Natural killer cell treated with Interleukin-12 subunit alpha and Interleukin-12 subunit beta and Interleukin-15 and Interleukin-18, amount 100 ng/mL, for 72 hours (primary cell): ENCODE results near the gene KCNK5. TPM values are rescaled to one million over a fixed set of nuclear protein-coding genes. Genes with fewer than 3 reads are reported as not detected.

Source experiments
- ATAC-seq, 2 donors: fragments of 150-1000 bp; cut with Tn5 transposase in 1 of 2; sonication (Bioruptor Pico), chemical (Tn5 transposase) in 1 of 2; 2 replicates each; pipeline ENCODE4 v1.10.0; 2021
- DNase-seq: peaks from one replicate; pipeline ENCODE4 v3.0.0; 2022; ENCODE audit warnings: low spot score
- H3K27ac Mint-ChIP-seq, 2 donors: 1 replicate in 1 of 2; 2 replicates in 1 of 2; pipeline ENCODE4 v1.8.0; 2022; ENCODE audit warnings: mixed read lengths in 2 of 2, mild to moderate bottlenecking in 1 of 2, moderate library complexity in 1 of 2
- H3K27me3 Mint-ChIP-seq, 2 donors: 1 replicate in 1 of 2; 2 replicates in 1 of 2; pipeline ENCODE4 v1.8.0; 2022; ENCODE audit warnings: mixed read lengths in 2 of 2
- H3K36me3 Mint-ChIP-seq: one replicate; pipeline ENCODE4 v1.8.0; 2022; ENCODE audit warnings: mixed read lengths
- H3K4me1 Mint-ChIP-seq, 2 donors: 1 replicate in 1 of 2; 2 replicates in 1 of 2; pipeline ENCODE4 v1.8.0; 2022; ENCODE audit warnings: low read depth in 2 of 2, mixed read lengths in 2 of 2, mild to moderate bottlenecking in 1 of 2
- H3K4me3 Mint-ChIP-seq: one replicate; pipeline ENCODE4 v1.8.0; 2022; ENCODE audit warnings: mixed read lengths
- H3K9me3 Mint-ChIP-seq: 2 replicates; pipeline ENCODE4 v1.8.0; 2022; ENCODE audit warnings: mixed read lengths
- total RNA-seq, 2 donors: library from RNA; stranded (reverse); gene quantifications; one replicate each; pipeline ENCODE4 v1.2.3, GENCODE V29; 2022

KCNK5 gene
- total RNA-seq, 2 donors from 2014 or later, result 2.1 to 10.9 TPM

- Mint-ChIP-seq H3K9me3 (no peaks in the 10 kb centered on the region), H3K27ac (no peak overlapping the region), H3K27me3 (peaks cover 20 to 31% of the 10 kb centered on the region in 2 donors), H3K4me3 (no peak overlapping the region), H3K36me3 (no peaks in the 10 kb centered on the region), H3K4me1 (no peaks in the 10 kb centered on the region)
- no peak for DNase-seq
- no peak for ATAC-seq
Measured at GRCh38 chr6:39260456-39260855, 31.2 kb upstream of the KCNK5 start.

DNA sequence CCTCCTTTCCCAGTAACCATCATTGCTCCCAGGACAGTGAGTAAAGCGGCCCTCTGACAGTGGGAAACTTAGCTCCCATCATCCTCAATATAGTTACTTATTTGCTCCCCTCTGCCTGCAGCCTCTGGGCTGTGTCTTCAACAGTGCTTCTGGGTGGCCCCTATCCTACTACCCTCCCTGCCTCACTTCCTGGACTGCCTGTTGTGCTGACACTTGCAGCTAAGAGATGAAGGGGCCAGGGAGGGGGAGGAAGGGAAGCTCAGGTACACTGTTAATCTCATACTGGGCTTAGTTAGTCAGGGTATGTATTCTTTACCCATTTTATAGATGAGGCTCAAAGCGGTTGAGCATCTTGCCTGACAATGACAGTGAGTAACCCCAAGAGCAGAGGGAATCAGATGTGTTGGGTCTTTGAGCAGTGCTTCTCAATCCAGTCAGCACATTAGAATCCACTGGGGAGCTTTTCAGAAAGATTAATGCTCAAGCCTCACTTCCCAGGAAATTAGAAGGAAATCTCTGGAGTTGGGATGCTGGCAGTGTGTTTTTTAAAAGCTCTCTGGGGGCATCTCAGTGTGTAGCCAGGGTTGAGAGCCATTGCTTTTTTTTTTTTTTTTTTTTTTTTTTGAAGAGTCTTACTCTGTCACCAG, 27.1 kb upstream of the KCNK5 start:
- Mint-ChIP-seq H3K4me1 (no peaks in the 10 kb centered on the region), H3K9me3 (no peaks in the 10 kb centered on the region), H3K36me3 (no peaks in the 10 kb centered on the region), H3K4me3 (no peak overlapping the region), H3K27me3 (peaks cover 30 to 55% of the 10 kb centered on the region in 2 donors), H3K27ac (no peak overlapping the region)
- ATAC-seq, result no peak
- no peak for DNase-seq

GRCh38 chr6:39254999-39255535, 25.8 kb upstream of the KCNK5 start:
- ATAC-seq, result peak in 1 of 2 donors; percentile 44
- Mint-ChIP-seq H3K36me3 (no peaks in the 10 kb centered on the region), H3K27me3 (peaks cover 28 to 41% of the 10 kb centered on the region in 2 donors), H3K9me3 (no peaks in the 10 kb centered on the region), H3K4me3 (no peak overlapping the region), H3K4me1 (no peaks in the 10 kb centered on the region), H3K27ac (no peak overlapping the region)
- no peak for DNase-seq

- Mint-ChIP-seq H3K9me3 (no peaks in the 10 kb centered on the region), H3K4me1 (peaks cover 5 to 7% of the 10 kb centered on the region in 2 donors), H3K4me3 (no peak overlapping the region), H3K27me3 (peaks cover 16 to 33% of the 10 kb centered on the region in 2 donors), H3K36me3 (no peaks in the 10 kb centered on the region), H3K27ac (no peak overlapping the region)
- no peak for DNase-seq
- no peak for ATAC-seq
Measured at GRCh38 chr6:39251406-39251805, 22.1 kb upstream of the KCNK5 start.

GRCh38 chr6:39250507-39250906, 21.2 kb upstream of the KCNK5 start:
- Mint-ChIP-seq H3K9me3 (no peaks in the 10 kb centered on the region), H3K4me1 (peaks cover 5 to 7% of the 10 kb centered on the region in 2 donors), H3K27ac (no peak overlapping the region), H3K27me3 (peaks cover 16 to 33% of the 10 kb centered on the region in 2 donors), H3K36me3 (no peaks in the 10 kb centered on the region), H3K4me3 (no peak overlapping the region)
- DNase-seq (no peak), ATAC-seq (no peak)

GRCh38 chr6:39249278-39249677, 20.0 kb upstream of the KCNK5 start:
- Mint-ChIP-seq H3K9me3 (no peaks in the 10 kb centered on the region), H3K4me3 (no peak overlapping the region), H3K27me3 (peaks cover 12 to 23% of the 10 kb centered on the region in 2 donors), H3K27ac (no peak overlapping the region), H3K36me3 (no peaks in the 10 kb centered on the region), H3K4me1 (peaks cover 5 to 7% of the 10 kb centered on the region in 2 donors)
- DNase-seq (no peak), ATAC-seq (no peak)

- DNase-seq, result no peak
- Mint-ChIP-seq H3K4me1 (peaks cover 5 to 7% of the 10 kb centered on the region in 2 donors), H3K4me3 (no peak overlapping the region), H3K9me3 (no peaks in the 10 kb centered on the region), H3K36me3 (no peaks in the 10 kb centered on the region), H3K27ac (no peak overlapping the region), H3K27me3 (peaks cover 4 to 10% of the 10 kb centered on the region in 2 donors)
- no peak for ATAC-seq
Measured at GRCh38 chr6:39247667-39248194, 18.5 kb upstream of the KCNK5 start.

- no peaks in the 10 kb centered on the region for H3K36me3 Mint-ChIP-seq
- no peaks in the 10 kb centered on the region for H3K9me3 Mint-ChIP-seq
- DNase-seq (no peak), ATAC-seq (no peak)
- H3K4me3 Mint-ChIP-seq, result no peak overlapping the region
- no peaks in the 10 kb centered on the region for H3K27me3 Mint-ChIP-seq
- H3K27ac Mint-ChIP-seq, result no peak overlapping the region
- peaks cover 5 to 7% of the 10 kb centered on the region in 2 donors for H3K4me1 Mint-ChIP-seq
Measured at GRCh38 chr6:39243809-39244208, 14.5 kb upstream of the KCNK5 start.

GRCh38 chr6:39240155-39240757, 11.0 kb upstream of the KCNK5 start:
- Mint-ChIP-seq H3K4me3 (no peak overlapping the region), H3K27ac (no peak overlapping the region), H3K27me3 (no peaks in the 10 kb centered on the region), H3K36me3 (no peaks in the 10 kb centered on the region), H3K4me1 (no peaks in the 10 kb centered on the region), H3K9me3 (no peaks in the 10 kb centered on the region)
- DNase-seq, result no peak
- no peak for ATAC-seq

GRCh38 chr6:39239527-39240154, 10.4 kb upstream of the KCNK5 start:
- no peak for ATAC-seq
- H3K27me3 Mint-ChIP-seq, result no peaks in the 10 kb centered on the region
- no peaks in the 10 kb centered on the region for H3K36me3 Mint-ChIP-seq

DNA sequence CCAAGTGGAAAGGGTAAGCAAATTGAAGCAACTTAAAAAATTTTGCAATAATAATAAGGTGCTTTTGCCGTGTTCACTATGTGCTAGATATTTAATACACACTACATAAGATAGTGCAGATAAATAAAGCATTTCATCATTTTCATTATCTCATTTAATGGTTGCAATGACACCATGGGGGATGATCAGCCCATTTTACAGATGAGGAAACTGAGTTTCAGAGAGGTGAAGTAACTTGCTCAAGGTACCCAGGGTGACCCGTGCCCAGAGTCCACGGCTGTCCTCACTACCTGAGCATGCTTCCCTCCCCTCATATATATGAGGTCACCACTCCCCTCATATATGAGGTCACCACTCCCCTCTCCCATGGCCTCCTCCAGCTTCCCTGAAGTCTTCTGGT, 7.5 kb upstream of the KCNK5 start:
- no peaks in the 10 kb centered on the region for H3K4me1 Mint-ChIP-seq
- no peak overlapping the region for H3K27ac Mint-ChIP-seq
- DNase-seq (no peak), ATAC-seq (peak in 1 of 2 donors; percentile 17)
- no peak overlapping the region for H3K4me3 Mint-ChIP-seq
- no peaks in the 10 kb centered on the region for H3K36me3 Mint-ChIP-seq
- no peaks in the 10 kb centered on the region for H3K9me3 Mint-ChIP-seq
- H3K27me3 Mint-ChIP-seq, result no peaks in the 10 kb centered on the region

More at GRCh38 chr6:39239527-39240154, 10.4 kb upstream of the KCNK5 start:
- no peak for DNase-seq
- Mint-ChIP-seq H3K4me1 (no peaks in the 10 kb centered on the region), H3K27ac (no peak overlapping the region), H3K4me3 (no peak overlapping the region), H3K9me3 (no peaks in the 10 kb centered on the region)

DNA sequence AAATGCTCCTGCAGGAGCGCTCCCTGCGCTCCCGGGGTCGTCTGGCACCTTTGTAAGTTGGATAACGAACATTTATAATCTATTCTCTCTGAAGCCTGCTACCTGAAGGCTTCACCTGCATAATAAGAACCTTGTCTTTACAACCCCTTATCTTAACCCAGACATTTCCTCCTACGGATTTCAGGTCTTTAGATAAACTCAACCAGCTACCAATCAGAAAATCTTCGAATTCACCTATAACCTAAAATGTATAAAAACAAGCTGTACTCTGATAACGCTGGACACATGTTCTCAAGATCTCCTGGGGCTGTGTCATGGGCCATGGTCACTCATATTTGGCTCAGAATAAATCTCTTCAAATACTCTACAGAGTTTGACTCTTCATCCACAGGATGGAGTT, 4.1 kb upstream of the KCNK5 start:
- peaks cover 3 to 7% of the 10 kb centered on the region in 2 donors for H3K27me3 Mint-ChIP-seq
- H3K27ac Mint-ChIP-seq, result no peak overlapping the region
- DNase-seq (no peak), ATAC-seq (no peak)
- H3K4me3 Mint-ChIP-seq, result no peak overlapping the region
- H3K36me3 Mint-ChIP-seq, result no peaks in the 10 kb centered on the region
- H3K4me1 Mint-ChIP-seq, result peaks cover 3 to 5% of the 10 kb centered on the region in 2 donors
- no peaks in the 10 kb centered on the region for H3K9me3 Mint-ChIP-seq

GRCh38 chr6:39231521-39232243, 2.4 kb upstream of the KCNK5 start:
- no peak for ATAC-seq
- Mint-ChIP-seq H3K27me3 (peaks cover 7 to 11% of the 10 kb centered on the region in 2 donors), H3K4me1 (peaks cover 13 to 15% of the 10 kb centered on the region in 2 donors)

More at GRCh38 chr6:39231521-39232243, 2.4 kb upstream of the KCNK5 start:
- Mint-ChIP-seq H3K9me3 (no peaks in the 10 kb centered on the region), H3K36me3 (no peaks in the 10 kb centered on the region), H3K4me3 (no peak overlapping the region), H3K27ac (no peak overlapping the region)
- DNase-seq, result no peak
